Activated naive CD4-positive, alpha-beta T cell treated with anti-CD3 and anti-CD28 coated beads, Interleukin-2, amount 50 U/mL, for 24 hours (primary cell): Measurements from ENCODE around the gene ZFP64.
"Not testable (repeated sequence)": the region's sequence is repeated elsewhere in the genome, so short reads cannot be mapped to it uniquely, and the experiment has no call there.

Source experiments
- H3K27ac Mint-ChIP-seq: one replicate; pipeline ENCODE4 v1.8.0; 2021; ENCODE audit warnings: mild to moderate bottlenecking, mixed read lengths
- H3K27me3 Mint-ChIP-seq: one replicate; pipeline ENCODE4 v1.8.0; 2021; ENCODE audit warnings: mixed read lengths
- H3K36me3 Mint-ChIP-seq: one replicate; pipeline ENCODE4 v1.8.0; 2021; ENCODE audit warnings: mixed read lengths
- H3K4me1 Mint-ChIP-seq: one replicate; pipeline ENCODE4 v1.8.0; 2021; ENCODE audit warnings: mixed read lengths
- H3K4me3 Mint-ChIP-seq: one replicate; pipeline ENCODE4 v1.8.0; 2021; ENCODE audit warnings: mild to moderate bottlenecking, mixed read lengths
- H3K9me3 Mint-ChIP-seq: one replicate; pipeline ENCODE4 v1.8.0; 2021; ENCODE audit warnings: mixed read lengths

ZFP64 gene

DNA sequence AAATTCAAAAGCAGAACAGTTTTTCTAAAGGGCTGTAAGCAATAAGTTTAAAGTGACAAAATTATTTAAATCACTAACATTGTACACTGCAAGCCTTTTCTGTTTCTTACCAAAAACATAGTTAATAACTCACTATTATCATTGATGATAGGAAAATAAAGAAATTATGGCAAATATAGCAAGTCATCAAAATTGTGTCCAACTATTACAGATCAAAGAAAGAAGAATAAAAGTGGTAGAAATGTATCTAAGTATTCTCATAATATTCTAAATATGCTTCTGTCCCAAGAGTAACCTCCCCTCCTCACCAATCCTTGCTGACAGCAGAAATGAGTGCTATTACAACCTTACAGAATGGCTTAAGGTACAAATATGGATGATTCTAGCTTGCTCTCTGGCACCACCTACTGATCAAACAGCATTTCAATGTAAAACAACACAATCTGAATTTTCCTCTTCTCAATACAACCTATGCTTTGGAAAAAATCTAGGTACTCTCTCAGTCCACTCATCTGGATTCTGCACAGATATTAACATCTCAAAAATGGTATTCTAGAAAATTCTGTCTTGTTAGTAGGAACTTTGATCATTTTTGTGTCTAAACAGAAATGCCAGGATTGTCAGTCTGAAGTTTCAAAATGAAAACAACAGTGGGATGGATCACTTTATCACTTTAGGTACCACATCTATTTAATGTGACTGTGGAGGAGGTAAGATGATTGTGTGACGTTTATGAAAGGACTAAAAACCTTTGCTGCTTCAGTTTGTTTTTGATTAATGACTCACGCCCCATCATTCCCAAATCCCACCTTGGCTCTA, 40.9 kb downstream of the ZFP64 start:
- Mint-ChIP-seq H3K36me3 (peaks cover 7% of the 10 kb centered on the region), H3K27ac (no peak overlapping the region), H3K9me3 (no peaks in the 10 kb centered on the region), H3K4me3 (no peak overlapping the region), H3K27me3 (no peaks in the 10 kb centered on the region), H3K4me1 (no peaks in the 10 kb centered on the region)

DNA sequence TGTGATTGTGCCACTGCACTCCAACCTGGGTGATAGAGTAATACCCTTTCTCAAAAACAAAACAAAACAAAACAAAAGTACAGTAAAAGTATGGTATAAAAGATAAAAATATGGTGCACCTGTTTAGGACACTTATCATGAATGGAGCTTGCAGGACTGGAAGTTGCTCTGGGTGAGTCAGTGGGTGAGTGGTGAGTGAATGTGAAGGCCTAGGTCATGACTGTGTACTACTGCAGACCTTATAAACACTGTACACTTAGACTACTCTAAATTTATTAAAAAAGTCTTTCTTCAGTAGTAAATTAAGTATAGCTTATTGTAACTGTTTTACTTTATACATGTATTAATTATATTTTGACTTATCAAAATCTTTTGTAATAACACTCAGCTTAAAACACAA, 46.0 kb downstream of the ZFP64 start:
- H3K36me3 Mint-ChIP-seq: peaks cover 5% of the 10 kb centered on the region

DNA sequence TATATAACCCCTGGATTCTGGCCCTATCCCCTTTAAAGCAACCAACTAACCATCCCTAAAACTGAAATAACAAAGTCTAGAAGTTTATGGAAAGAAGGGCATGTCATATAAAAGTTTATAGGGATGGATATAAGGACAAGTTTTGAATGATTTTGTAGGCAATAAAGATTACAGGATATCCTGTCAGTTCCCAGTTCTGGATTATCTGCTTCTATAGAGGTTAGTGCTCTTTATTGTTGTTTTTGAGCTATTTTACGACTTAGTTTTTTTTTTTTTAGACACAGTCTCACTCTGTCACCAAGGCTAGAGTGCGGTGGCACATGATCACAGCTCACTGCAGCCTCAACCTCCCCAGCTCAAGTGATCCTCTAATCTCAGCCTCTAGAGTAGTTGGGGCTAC, 48.3 kb downstream of the ZFP64 start:
- no peak overlapping the region for H3K4me3 Mint-ChIP-seq
- peaks cover 7% of the 10 kb centered on the region for H3K36me3 Mint-ChIP-seq
- H3K9me3 Mint-ChIP-seq: no peaks in the 10 kb centered on the region
- H3K27ac Mint-ChIP-seq: no peak overlapping the region
- H3K4me1 Mint-ChIP-seq: peaks cover 5% of the 10 kb centered on the region
- H3K27me3 Mint-ChIP-seq: no peaks in the 10 kb centered on the region

More for the DNA sequence above, 46.0 kb downstream of the ZFP64 start:
- no peaks in the 10 kb centered on the region for H3K9me3 Mint-ChIP-seq
- no peak overlapping the region for H3K4me3 Mint-ChIP-seq
- H3K27me3 Mint-ChIP-seq: no peaks in the 10 kb centered on the region
- no peak overlapping the region for H3K27ac Mint-ChIP-seq
- peaks cover 5% of the 10 kb centered on the region for H3K4me1 Mint-ChIP-seq

DNA sequence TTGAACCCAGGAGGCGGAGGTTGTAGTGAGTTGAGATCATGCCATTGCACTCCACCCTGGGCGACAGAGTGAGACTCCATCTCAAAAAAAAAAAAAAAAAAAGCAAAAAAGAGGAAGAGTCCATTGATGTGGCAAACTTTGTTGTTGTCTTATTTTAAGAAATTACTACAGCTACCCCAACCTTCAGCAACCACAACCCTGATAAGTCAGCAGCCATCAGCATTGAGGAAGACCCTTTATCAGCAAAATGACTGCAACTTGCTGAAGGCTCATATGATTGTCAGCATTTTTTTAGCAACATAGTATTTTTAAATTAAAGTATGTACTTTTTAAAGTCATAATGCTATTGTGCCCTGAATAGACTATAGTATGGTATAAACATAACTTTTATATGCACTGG, 48.8 kb downstream of the ZFP64 start:
- Mint-ChIP-seq H3K4me1 (peaks cover 5% of the 10 kb centered on the region), H3K27me3 (no peaks in the 10 kb centered on the region), H3K4me3 (no peak overlapping the region), H3K9me3 (no peaks in the 10 kb centered on the region), H3K27ac (no peak overlapping the region), H3K36me3 (peaks cover 7% of the 10 kb centered on the region)

DNA sequence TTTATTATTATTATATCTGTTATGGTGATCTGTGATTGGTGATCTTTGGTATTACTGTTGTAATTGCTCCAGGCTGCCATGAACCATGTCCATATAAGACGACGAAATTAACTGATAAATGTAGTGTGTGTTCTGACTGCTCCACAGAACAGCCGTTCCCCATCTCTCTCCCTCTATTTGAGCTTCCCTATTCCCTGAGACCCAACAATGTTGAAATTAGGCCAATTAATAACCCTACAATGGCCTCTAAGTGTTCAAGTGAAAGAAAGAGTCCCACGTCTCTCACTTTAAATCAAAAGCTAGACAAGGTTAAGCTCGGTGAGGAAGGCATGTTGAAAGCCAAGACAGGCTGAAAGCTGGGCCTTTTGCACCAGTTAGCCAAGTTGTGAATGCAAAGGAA, 51.6 kb downstream of the ZFP64 start:
- Mint-ChIP-seq H3K27me3 (no peaks in the 10 kb centered on the region), H3K4me1 (peaks cover 5% of the 10 kb centered on the region), H3K9me3 (no peaks in the 10 kb centered on the region), H3K27ac (no peak overlapping the region), H3K36me3 (peaks cover 13% of the 10 kb centered on the region), H3K4me3 (no peak overlapping the region)

DNA sequence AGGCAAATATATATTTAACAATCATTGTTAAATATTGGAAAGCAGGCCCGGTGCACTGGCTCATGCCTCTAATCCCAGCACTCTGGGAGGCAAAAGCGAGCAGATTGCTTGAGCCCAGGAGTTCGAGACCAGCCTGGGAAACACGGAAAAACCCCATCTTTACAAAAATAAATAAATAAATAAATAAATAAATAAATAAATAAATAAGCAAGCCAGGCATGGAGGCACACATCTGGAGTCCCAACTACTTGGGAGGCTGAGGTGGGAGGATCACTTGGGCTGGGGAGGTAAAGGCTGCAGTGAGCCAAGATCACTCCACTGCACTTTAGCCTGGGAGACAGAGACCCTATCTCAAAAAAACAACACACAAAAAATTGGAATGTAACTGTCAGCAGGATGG, 53.7 kb downstream of the ZFP64 start:
- H3K27ac Mint-ChIP-seq: no peak overlapping the region
- H3K4me3 Mint-ChIP-seq: no peak overlapping the region
- peaks cover 13% of the 10 kb centered on the region for H3K36me3 Mint-ChIP-seq

DNA sequence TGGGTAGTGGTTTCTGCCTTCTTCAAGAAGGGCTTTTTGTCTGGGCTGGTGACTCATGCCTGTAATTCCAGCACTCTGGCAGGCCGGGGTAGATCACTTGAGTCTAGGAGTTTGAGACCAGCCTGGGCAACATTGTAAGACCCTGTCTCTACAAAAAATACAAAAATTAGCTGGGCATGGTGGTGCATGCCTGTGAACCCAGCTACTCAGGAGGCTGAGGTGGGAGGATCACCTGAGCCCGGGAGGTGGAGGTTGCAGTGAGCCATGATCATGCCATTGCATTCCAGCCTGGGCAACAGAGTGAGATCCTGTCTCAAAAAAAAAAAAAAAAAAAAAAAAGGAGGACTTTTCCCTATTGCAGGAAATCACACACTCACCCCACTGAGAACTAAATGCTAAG, 57.9 kb downstream of the ZFP64 start:
- H3K27ac Mint-ChIP-seq, H3K27me3 Mint-ChIP-seq, H3K9me3 Mint-ChIP-seq, H3K4me3 Mint-ChIP-seq, H3K4me1 Mint-ChIP-seq, H3K36me3 Mint-ChIP-seq: not testable (repeated sequence)

More for the DNA sequence above, 53.7 kb downstream of the ZFP64 start:
- Mint-ChIP-seq H3K27me3 (no peaks in the 10 kb centered on the region), H3K4me1 (no peaks in the 10 kb centered on the region), H3K9me3 (no peaks in the 10 kb centered on the region)

DNA sequence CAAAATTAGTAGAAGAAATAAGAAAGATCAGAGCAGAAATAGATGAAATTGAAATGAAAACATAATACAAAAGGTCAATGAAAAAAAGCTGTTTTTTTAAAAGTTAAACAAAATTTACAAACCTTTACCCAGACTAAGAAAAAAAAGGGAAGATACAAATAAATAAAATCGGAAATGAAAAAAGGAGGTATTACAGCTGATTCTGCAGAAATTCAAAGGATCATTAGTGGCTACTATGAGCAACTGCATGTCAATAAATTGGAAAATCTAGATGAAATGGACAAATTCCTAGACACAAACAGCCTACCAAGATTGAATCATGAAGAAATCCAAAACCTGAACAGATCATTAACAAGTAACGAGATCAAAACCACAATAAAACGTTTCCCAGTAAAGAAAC, 59.2 kb downstream of the ZFP64 start:
- Mint-ChIP-seq H3K4me1 (no peaks in the 10 kb centered on the region), H3K9me3 (no peaks in the 10 kb centered on the region), H3K4me3 (no peak overlapping the region), H3K27ac (no peak overlapping the region), H3K27me3 (no peaks in the 10 kb centered on the region), H3K36me3 (peaks cover 3% of the 10 kb centered on the region)

DNA sequence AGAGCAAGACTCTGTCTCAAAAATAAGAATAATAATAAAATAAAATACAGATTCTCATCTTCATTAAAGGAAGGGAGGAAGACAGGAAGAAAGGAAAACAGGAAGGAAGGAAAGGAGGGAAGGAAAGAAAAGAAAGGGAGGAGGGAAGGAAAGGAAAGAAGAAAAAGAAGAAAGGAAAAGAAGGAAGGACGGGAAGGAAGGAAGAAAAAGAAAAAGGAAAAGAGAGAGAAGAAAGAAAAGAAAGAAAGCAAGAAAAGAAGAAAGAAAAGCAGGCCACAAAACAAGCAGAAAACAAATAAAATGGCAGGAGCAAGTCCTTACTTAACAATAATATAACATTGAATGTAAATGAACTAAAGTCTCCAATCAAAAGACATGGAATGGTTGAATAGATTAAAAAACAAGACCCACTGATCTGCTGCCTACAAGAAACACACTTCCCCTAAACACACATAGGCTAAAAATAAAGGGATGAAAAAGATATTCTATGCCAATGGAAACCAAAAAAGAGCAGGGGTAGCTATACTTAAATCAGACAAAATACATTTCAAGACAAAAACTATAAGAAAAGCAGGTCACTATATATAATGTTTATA, 60.4 kb downstream of the ZFP64 start:
- Mint-ChIP-seq H3K27ac (no peak overlapping the region), H3K36me3 (no peaks in the 10 kb centered on the region), H3K27me3 (no peaks in the 10 kb centered on the region), H3K4me3 (no peak overlapping the region), H3K4me1 (no peaks in the 10 kb centered on the region), H3K9me3 (no peaks in the 10 kb centered on the region)

DNA sequence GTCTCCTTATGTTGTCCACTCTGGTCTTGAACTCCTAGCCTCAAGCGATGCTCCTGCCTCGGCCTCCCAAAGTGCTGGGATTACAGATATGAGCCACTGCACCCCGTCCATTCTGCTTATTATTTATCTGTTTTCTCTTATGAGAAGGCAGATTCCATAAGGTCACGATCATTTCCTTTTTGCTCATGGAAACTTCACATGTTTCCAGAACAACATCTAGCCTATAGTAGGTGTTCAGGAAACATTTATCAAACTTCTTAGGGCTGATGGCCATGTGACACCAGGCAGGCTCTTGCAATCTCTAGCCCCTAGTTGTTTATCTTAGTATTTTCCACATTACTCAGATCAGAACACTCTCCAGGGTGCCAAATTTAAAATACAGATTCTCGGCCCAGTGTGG, 61.2 kb downstream of the ZFP64 start:
- no peaks in the 10 kb centered on the region for H3K9me3 Mint-ChIP-seq

DNA sequence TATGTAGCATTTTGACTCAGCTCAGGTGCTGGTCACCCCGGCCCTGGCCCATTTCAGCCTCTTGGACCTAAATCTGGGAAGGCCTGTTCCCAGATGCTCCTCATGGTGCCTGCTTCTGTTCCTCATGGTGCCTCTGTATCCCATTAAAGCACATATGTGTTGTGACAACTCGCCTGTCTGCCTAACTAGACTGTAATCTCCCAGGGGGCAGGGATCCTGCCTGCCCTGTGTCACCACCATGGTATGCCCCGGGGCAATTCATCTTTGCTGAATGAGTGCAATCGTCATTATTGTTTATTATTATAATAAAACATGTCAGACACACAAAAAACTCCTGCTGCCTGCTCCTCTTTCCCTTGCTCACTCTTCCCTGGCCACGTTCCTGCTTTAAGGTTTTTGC, 62.0 kb downstream of the ZFP64 start:
- Mint-ChIP-seq H3K27me3 (no peaks in the 10 kb centered on the region), H3K36me3 (no peaks in the 10 kb centered on the region), H3K27ac (no peak overlapping the region), H3K4me1 (no peaks in the 10 kb centered on the region), H3K4me3 (no peak overlapping the region), H3K9me3 (no peaks in the 10 kb centered on the region)

More for the DNA sequence above, 61.2 kb downstream of the ZFP64 start:
- H3K4me1 Mint-ChIP-seq: no peaks in the 10 kb centered on the region
- H3K4me3 Mint-ChIP-seq: no peak overlapping the region
- no peaks in the 10 kb centered on the region for H3K27me3 Mint-ChIP-seq
- H3K27ac Mint-ChIP-seq: no peak overlapping the region
- H3K36me3 Mint-ChIP-seq: no peaks in the 10 kb centered on the region

DNA sequence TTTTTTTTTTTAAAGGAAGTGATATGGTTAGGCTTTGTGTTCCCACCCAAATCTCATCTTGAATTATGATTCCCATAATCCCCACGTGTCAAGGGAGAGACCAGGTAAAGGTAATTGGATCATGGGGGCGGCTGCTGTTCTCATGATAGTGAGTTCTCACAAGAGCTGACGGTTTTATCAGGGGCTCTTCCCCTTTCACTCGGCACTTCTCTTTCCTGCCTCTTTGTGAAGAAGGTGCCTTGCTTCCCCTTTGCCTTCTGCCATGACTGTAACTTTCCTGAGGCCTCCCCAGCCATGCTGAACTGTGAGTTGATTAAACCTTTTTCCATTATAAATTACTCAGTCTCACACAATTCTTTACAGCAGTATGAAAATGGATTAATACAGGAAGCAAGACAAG, 64.3 kb downstream of the ZFP64 start:
- Mint-ChIP-seq H3K9me3 (no peaks in the 10 kb centered on the region), H3K4me3 (no peak overlapping the region), H3K4me1 (no peaks in the 10 kb centered on the region), H3K27me3 (no peaks in the 10 kb centered on the region), H3K27ac (no peak overlapping the region), H3K36me3 (no peaks in the 10 kb centered on the region)

DNA sequence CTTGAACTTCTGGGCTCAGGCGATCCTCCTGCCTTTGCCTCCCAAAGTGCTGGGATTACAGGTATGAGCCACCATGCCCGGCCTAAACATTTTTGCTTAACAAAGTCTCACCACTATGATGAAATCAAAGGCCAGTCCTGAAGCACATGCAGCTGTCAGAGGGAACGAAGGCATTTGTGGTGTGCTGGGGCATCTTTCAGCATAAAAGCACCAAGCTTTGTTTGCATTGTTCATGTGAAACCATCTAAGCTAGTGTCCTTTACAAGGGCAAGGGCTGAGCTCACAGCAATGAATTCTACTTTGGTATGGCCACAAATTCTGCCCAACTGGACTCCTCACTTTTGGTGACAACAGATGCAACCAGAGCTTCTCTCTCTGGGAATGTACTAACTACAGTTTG, 66.8 kb downstream of the ZFP64 start:
- no peaks in the 10 kb centered on the region for H3K27me3 Mint-ChIP-seq
- peaks cover 3% of the 10 kb centered on the region for H3K36me3 Mint-ChIP-seq
- H3K9me3 Mint-ChIP-seq: no peaks in the 10 kb centered on the region
- H3K4me1 Mint-ChIP-seq: no peaks in the 10 kb centered on the region
- no peak overlapping the region for H3K27ac Mint-ChIP-seq
- H3K4me3 Mint-ChIP-seq: no peak overlapping the region

DNA sequence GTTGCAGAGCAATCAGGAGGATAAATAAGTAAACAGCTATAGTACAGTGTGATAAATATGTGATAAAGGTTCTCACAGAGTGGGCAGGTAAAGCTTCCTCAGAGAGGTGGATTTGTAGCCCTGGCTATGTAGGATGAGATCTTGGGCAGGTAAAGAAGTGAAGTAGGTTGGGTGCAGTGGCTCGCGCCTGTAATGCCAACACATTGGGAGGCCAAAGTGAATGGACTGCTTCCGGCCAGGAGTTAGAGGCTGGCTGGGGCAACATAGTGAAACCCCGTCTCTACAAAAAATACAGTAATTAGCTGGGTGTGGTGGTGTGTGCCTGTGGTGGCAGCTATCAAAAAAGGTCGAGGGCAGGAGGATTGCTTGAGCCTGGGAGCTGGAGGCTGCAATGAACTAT, 72.9 kb downstream of the ZFP64 start:
- Mint-ChIP-seq H3K36me3 (peaks cover 9% of the 10 kb centered on the region), H3K9me3 (no peaks in the 10 kb centered on the region), H3K27ac (no peak overlapping the region), H3K27me3 (no peaks in the 10 kb centered on the region), H3K4me3 (no peak overlapping the region), H3K4me1 (no peaks in the 10 kb centered on the region)

DNA sequence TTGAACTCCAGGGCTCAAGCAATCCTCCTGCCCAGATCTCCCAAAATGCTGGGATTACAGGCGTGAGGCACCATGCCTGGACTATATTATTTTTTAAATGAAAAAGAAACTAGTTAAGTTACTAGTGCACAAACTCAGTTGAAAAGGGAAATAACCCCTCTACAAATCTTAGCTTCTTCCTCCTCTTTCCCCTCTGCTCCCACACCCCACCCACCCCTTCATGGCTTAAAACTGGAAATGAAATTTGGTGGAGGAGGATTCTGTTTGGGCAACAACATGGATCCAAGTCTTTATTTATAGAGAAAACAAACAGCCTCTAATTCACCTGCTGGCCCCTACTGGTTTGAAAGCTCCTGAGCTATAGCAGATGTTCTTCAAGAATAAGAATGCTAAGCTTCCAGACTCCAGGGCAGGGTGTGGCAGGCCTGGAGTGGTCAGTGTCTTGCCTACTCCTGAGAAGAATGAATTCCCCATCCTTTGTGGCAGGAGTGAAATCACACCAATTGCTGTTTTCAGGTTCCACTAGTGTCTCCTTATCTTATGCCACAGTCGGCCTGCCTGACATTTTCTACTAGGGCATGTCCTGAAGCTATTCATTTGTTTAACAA, 73.5 kb downstream of the ZFP64 start:
- no peaks in the 10 kb centered on the region for H3K4me1 Mint-ChIP-seq
- H3K27ac Mint-ChIP-seq: no peak overlapping the region
- no peaks in the 10 kb centered on the region for H3K27me3 Mint-ChIP-seq
- H3K36me3 Mint-ChIP-seq: peaks cover 9% of the 10 kb centered on the region
- H3K9me3 Mint-ChIP-seq: no peaks in the 10 kb centered on the region
- no peak overlapping the region for H3K4me3 Mint-ChIP-seq

DNA sequence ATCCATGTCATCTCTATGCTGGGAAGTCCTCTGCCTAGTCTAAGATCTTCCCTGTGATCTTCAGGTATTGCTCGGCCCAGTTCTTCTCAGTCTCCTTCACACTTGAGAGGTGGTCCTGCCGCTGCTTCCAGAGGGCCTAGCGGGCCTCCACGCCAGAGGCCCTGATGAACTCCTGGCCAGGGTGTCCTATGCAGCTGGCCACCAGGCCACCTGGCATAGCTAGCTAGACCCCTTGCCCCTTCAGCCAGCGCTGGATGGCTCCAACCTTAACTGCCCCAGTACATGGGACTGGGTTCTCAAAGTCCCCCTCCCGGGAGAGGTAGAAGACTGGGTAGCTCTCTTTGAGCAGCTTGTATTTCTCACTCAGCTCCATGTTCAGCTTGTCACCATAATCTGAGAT, 81.1 kb downstream of the ZFP64 start:
- Mint-ChIP-seq H3K27me3 (peaks cover 3% of the 10 kb centered on the region), H3K36me3 (peaks cover 5% of the 10 kb centered on the region), H3K9me3 (no peaks in the 10 kb centered on the region), H3K27ac (no peak overlapping the region), H3K4me1 (peaks cover 4% of the 10 kb centered on the region), H3K4me3 (no peak overlapping the region)
